Natural killer cell (primary cell): ENCODE data around the gene EIPR1. TPM values are rescaled to one million over a fixed set of nuclear protein-coding genes. Genes with fewer than 3 reads are reported as not detected.

Source experiments
- ATAC-seq, 3 donors: fragments of 150-1000 bp in 2 of 3; fragments of 200-7000 bp in 1 of 3; cut with Tn5 transposase; 1 replicate in 1 of 3; 2 replicates in 2 of 3; pipeline ENCODE4 v1.10.0; 2021; ENCODE audit warnings: mild to moderate bottlenecking in 2 of 3, moderate library complexity in 2 of 3
- DNase-seq, 2 donors: peaks; one replicate each; pipeline versions ENCODE4 v3.0.0 to v3.0.0-alpha.2; 2013 to 2021; ENCODE audit warnings: mixed read lengths in 1 of 2
- H3K27ac ChIP-seq: one replicate; pipeline ENCODE4 v1.5.1; 2013; ENCODE audit warnings: mild to moderate bottlenecking, low read length
- H3K27me3 ChIP-seq: one replicate; pipeline ENCODE4 v1.6.1; 2013; ENCODE audit warnings: low read length; ENCODE audit not compliant: control insufficient read depth, insufficient read depth
- H3K36me3 ChIP-seq: one replicate; pipeline ENCODE4 v1.6.1; 2013; ENCODE audit warnings: low read length; ENCODE audit not compliant: control insufficient read depth, insufficient read depth
- H3K4me1 ChIP-seq: one replicate; pipeline ENCODE4 v1.6.1; 2013; ENCODE audit warnings: low read length; ENCODE audit not compliant: control insufficient read depth, insufficient read depth
- H3K4me3 ChIP-seq: one replicate; pipeline ENCODE4 v1.5.1; 2013; ENCODE audit warnings: low read length
- H3K9me3 ChIP-seq: one replicate; pipeline ENCODE4 v1.6.1; 2013; ENCODE audit warnings: low read length; ENCODE audit not compliant: control insufficient read depth, insufficient read depth
- H3K27ac Mint-ChIP-seq, 2 donors: one replicate each; pipeline ENCODE4 v1.8.0; 2022; ENCODE audit warnings: mild to moderate bottlenecking in 2 of 2, mixed read lengths in 2 of 2, moderate library complexity in 1 of 2
- H3K27me3 Mint-ChIP-seq, 2 donors: one replicate each; pipeline ENCODE4 v1.8.0; 2022; ENCODE audit warnings: low read depth in 2 of 2, mixed read lengths in 2 of 2
- H3K36me3 Mint-ChIP-seq: one replicate; pipeline ENCODE4 v1.8.0; 2022; ENCODE audit warnings: mixed read lengths
- H3K4me1 Mint-ChIP-seq, 2 donors: one replicate each; pipeline ENCODE4 v1.8.0; 2022; ENCODE audit warnings: mixed read lengths in 2 of 2
- H3K4me3 Mint-ChIP-seq: one replicate; pipeline ENCODE4 v1.8.0; 2022; ENCODE audit warnings: mild to moderate bottlenecking, moderate library complexity, mixed read lengths
- H3K9me3 Mint-ChIP-seq, 2 donors: one replicate each; pipeline ENCODE4 v1.8.0; 2022; ENCODE audit warnings: mixed read lengths in 2 of 2
- CTCF ChIP-seq: fragments of 200-600 bp; IDR thresholded peaks from one replicate; pipeline ENCODE4 v1.8.0; 2022; ENCODE audit warnings: antibody characterized with exemption
- WGBS: methylation state at CpG from one replicate; pipeline ENCODE4 v1.1.7; 2013; ENCODE audit warnings: missing lambda C conversion rate; ENCODE audit not compliant: insufficient coverage; 5-methylcytosine and 5-hydroxymethylcytosine counted together
- intact Hi-C: fragments of 100-400 bp; cut with micrococcal nuclease; formaldehyde crosslinking; loops from one replicate; pipeline ENCODE4 v1.14.2; 2022
- total RNA-seq, 4 donors: library from RNA; stranded (reverse); fragments of 120-200 nt in 1 of 4; gene quantifications; one replicate each; pipeline versions ENCODE4 v1.2.3 to v1.2.4, GENCODE V29; 2013 to 2022

EIPR1 gene
- total RNA-seq, 3 donors from 2014 or later (not counting 1 experiment from before 2014, with no cell fraction given) = 26.8 to 28.8 (median 27.9) TPM

- no peak overlapping the region for H3K27ac ChIP-seq
- Mint-ChIP-seq H3K27me3 (no peaks in the 10 kb centered on the region), H3K27ac (no peak overlapping the region), H3K4me3 (no peak overlapping the region), H3K36me3 (peaks cover 9% of the 10 kb centered on the region), H3K4me1 (peaks cover 8 to 12% of the 10 kb centered on the region in 2 donors), H3K9me3 (peaks cover 0 to 2% of the 10 kb centered on the region in 2 donors)
- no peak for ATAC-seq
- no peak for TF ChIP-seq CTCF
- no peak for DNase-seq
- H3K4me1 ChIP-seq = no peaks in the 10 kb centered on the region
- no peak overlapping the region for H3K4me3 ChIP-seq
- no peaks in the 10 kb centered on the region for H3K9me3 ChIP-seq
- intact Hi-C loops = no loop called here
- WGBS = 97% methylated on average over 13 of the region's 13 CpGs
- no peaks in the 10 kb centered on the region for H3K27me3 ChIP-seq
- peaks cover 17% of the 10 kb centered on the region for H3K36me3 ChIP-seq
Measured at GRCh38 chr2:3349211-3349693, 28.4 kb downstream of the EIPR1 start.

GRCh38 chr2:3348767-3349166 is 28.9 kb downstream of the EIPR1 start:
- H3K27me3 Mint-ChIP-seq = no peaks in the 10 kb centered on the region

GRCh38 chr2:3345621-3346020 is 32.0 kb downstream of the EIPR1 start:
- intact Hi-C loops = no loop called here
- peaks cover 9% of the 10 kb centered on the region for H3K36me3 Mint-ChIP-seq
- DNase-seq = no peak
- peaks cover 4% of the 10 kb centered on the region for H3K36me3 ChIP-seq
- peaks cover 11 to 20% of the 10 kb centered on the region in 2 donors for H3K4me1 Mint-ChIP-seq
- no peaks in the 10 kb centered on the region for H3K4me1 ChIP-seq
- H3K27ac ChIP-seq = no peak overlapping the region
- no peaks in the 10 kb centered on the region for H3K27me3 Mint-ChIP-seq
- H3K9me3 Mint-ChIP-seq = no peaks in the 10 kb centered on the region
- H3K4me3 Mint-ChIP-seq = no peak overlapping the region
- 98% methylated on average over 7 of the region's 7 CpGs for WGBS
- no peak overlapping the region for H3K4me3 ChIP-seq
- no peak for TF ChIP-seq CTCF
- no peak for ATAC-seq
- no peak overlapping the region for H3K27ac Mint-ChIP-seq
- no peaks in the 10 kb centered on the region for H3K27me3 ChIP-seq
- no peaks in the 10 kb centered on the region for H3K9me3 ChIP-seq

More at GRCh38 chr2:3348767-3349166, 28.9 kb downstream of the EIPR1 start:
- no peak overlapping the region for H3K27ac ChIP-seq
- DNase-seq (no peak), ATAC-seq (no peak)
- H3K9me3 ChIP-seq = no peaks in the 10 kb centered on the region
- H3K36me3 ChIP-seq = peaks cover 12% of the 10 kb centered on the region
- peaks cover 8 to 12% of the 10 kb centered on the region in 2 donors for H3K4me1 Mint-ChIP-seq
- intact Hi-C loops = no loop called here
- H3K4me3 Mint-ChIP-seq = no peak overlapping the region
- WGBS = 98% methylated on average over 12 of the region's 12 CpGs
- H3K27me3 ChIP-seq = no peaks in the 10 kb centered on the region
- H3K27ac Mint-ChIP-seq = no peak overlapping the region
- H3K9me3 Mint-ChIP-seq = peaks cover 0 to 2% of the 10 kb centered on the region in 2 donors
- peaks cover 9% of the 10 kb centered on the region for H3K36me3 Mint-ChIP-seq
- TF ChIP-seq CTCF = no peak
- H3K4me3 ChIP-seq = no peak overlapping the region
- H3K4me1 ChIP-seq = no peaks in the 10 kb centered on the region

GRCh38 chr2:3344897-3345296 is 32.7 kb downstream of the EIPR1 start:
- Histone ChIP-seq H3K4me3 (no peak overlapping the region), H3K9me3 (no peaks in the 10 kb centered on the region), H3K4me1 (no peaks in the 10 kb centered on the region), H3K27ac (no peak overlapping the region), H3K36me3 (peaks cover 4% of the 10 kb centered on the region), H3K27me3 (no peaks in the 10 kb centered on the region)
- Mint-ChIP-seq H3K4me3 (no peak overlapping the region), H3K27ac (no peak overlapping the region), H3K4me1 (peaks cover 11 to 20% of the 10 kb centered on the region in 2 donors), H3K36me3 (peaks cover 9% of the 10 kb centered on the region), H3K27me3 (no peaks in the 10 kb centered on the region), H3K9me3 (no peaks in the 10 kb centered on the region)
- intact Hi-C loops = no loop called here
- TF ChIP-seq CTCF = no peak
- DNase-seq (no peak), ATAC-seq (no peak)
- WGBS = 75% methylated on average over 6 of the region's 6 CpGs
